GM21737 (cell line): ENCODE measurements around the gene XRCC1.
"Not testable (repeated sequence)": the region's sequence is repeated elsewhere in the genome, so short reads cannot be mapped to it uniquely, and the experiment has no call there.

Experiments
- ATAC-seq: cut with Tn5 transposase; IDR thresholded peaks from one replicate; pipeline ENCODE4 v1.9.1; 2021; ENCODE audit warnings: mild to moderate bottlenecking, moderate library complexity; ENCODE audit not compliant: unreplicated experiment

Gene XRCC1

GRCh38 chr19:43551399-43552197, 23.7 kb downstream of the XRCC1 start:
- no peak for ATAC-seq

- no peak for ATAC-seq
Measured at GRCh38 chr19:43548706-43549105, 26.6 kb downstream of the XRCC1 start.

- ATAC-seq: not testable (repeated sequence)
Measured at GRCh38 chr19:43547926-43548325, 27.4 kb downstream of the XRCC1 start.

- ATAC-seq: no peak
Measured at GRCh38 chr19:43546581-43546980, 28.7 kb downstream of the XRCC1 start.

- no peak for ATAC-seq
Measured at GRCh38 chr19:43545981-43546380, 29.3 kb downstream of the XRCC1 start.

GRCh38 chr19:43545276-43545675, 30.1 kb downstream of the XRCC1 start:
- no peak for ATAC-seq

GRCh38 chr19:43544077-43544476, 31.2 kb downstream of the XRCC1 start:
- ATAC-seq: no peak

GRCh38 chr19:43541920-43542650, 33.2 kb downstream of the XRCC1 start:
- no peak for ATAC-seq

GRCh38 chr19:43540381-43540780, 34.9 kb downstream of the XRCC1 start:
- no peak for ATAC-seq

GRCh38 chr19:43538922-43539321, 36.4 kb downstream of the XRCC1 start:
- no peak for ATAC-seq

GRCh38 chr19:43534816-43535761, 40.2 kb downstream of the XRCC1 start:
- ATAC-seq: no peak

GRCh38 chr19:43534305-43534815, 41.0 kb downstream of the XRCC1 start:
- peak; percentile 3 for ATAC-seq

GRCh38 chr19:43533546-43534304, 41.6 kb downstream of the XRCC1 start:
- ATAC-seq: peak; percentile 55

- ATAC-seq: peak; percentile 50
Measured at GRCh38 chr19:43532962-43533545, 42.3 kb downstream of the XRCC1 start, which contains the start of gene ZNF575. Gene ZNF575 (plus strand): TSS chr19:43533188. CDS start chr19:43534423, 1,235 bp downstream.

- no peak for ATAC-seq
Measured at GRCh38 chr19:43532571-43532961, 42.8 kb downstream of the XRCC1 start.

GRCh38 chr19:43527860-43528622, 47.3 kb downstream of the XRCC1 start:
- no peak for ATAC-seq

GRCh38 chr19:43526884-43527859, 48.2 kb downstream of the XRCC1 start, which contains the start of gene ETHE1:
Gene ETHE1 (minus strand): TSS chr19:43527201. CDS start chr19:43527177, 24 bp downstream.
- peak; percentile 65 for ATAC-seq
